SU-DHL-6 (cell line): ENCODE measurements around the gene PSMA5.

ENCODE experiments used
- CTCF ChIP-seq: fragments of 200-600 bp; sonication (generic); IDR thresholded peaks from one replicate; pipeline ENCODE4 v1.5.1; 2017; ENCODE audit warnings: antibody characterized with exemption, mild to moderate bottlenecking, low read length, moderate library complexity; ENCODE audit not compliant: insufficient read depth, poor library complexity, severe bottlenecking
- EZH2phosphoT487 ChIP-seq: fragments of 200-600 bp; sonication (generic), shearing (Covaris generic); conservative IDR thresholded peaks from 2 replicates; pipeline ENCODE4 v1.6.1; 2018; ENCODE audit warnings: mild to moderate bottlenecking, antibody characterized with exemption, low read length, moderate library complexity, mixed read lengths

- TF ChIP-seq CTCF (no peak), EZH2phosphoT487 (no peak)
These were observed 27.7 kb downstream of the PSMA5 start for GRCh38 chr1:109398343-109399225.
